HEK293 (cell line): ENCODE data around the gene CFAP46.

Experiments
- CTCF ChIA-PET: fragments of 350-600 bp; formaldehyde crosslinking; extraction: SDS; loops from one replicate; lab custom pipeline; 2021; ENCODE audit warnings: antibody characterized with exemption; lab: Yijun Ruan, JAX
- POLR2A ChIA-PET: fragments of 300-600 bp; formaldehyde crosslinking; extraction: SDS; loops from one replicate; lab custom pipeline; 2020; ENCODE audit warnings: antibody characterized with exemption, inconsistent platforms; lab: Yijun Ruan, JAX
- H3K27ac ChIP-seq: fragments of 200-500 bp; sonication (Bioruptor generic); 2 replicates; pipeline ENCODE4 v1.5.1; 2014; ENCODE audit warnings: low read depth, low read length, control low read depth, inconsistent platforms; ENCODE audit errors: extremely low read depth
- H3K36me3 ChIP-seq, 2 experiments: fragments of 200-500 bp in 1 of 2; sonication (Bioruptor generic) in 1 of 2; 1 replicate in 1 of 2; 2 replicates in 1 of 2; pipeline ENCODE4 v1.5.1; 2014 to 2017; ENCODE audit warnings: inconsistent platforms in 2 of 2, low read length in 2 of 2; ENCODE audit not compliant: control insufficient read depth in 2 of 2, insufficient read depth in 1 of 2
- H3K4me1 ChIP-seq: fragments of 200-500 bp; sonication (Bioruptor generic); 2 replicates; pipeline ENCODE4 v1.5.1; 2014; ENCODE audit warnings: mild to moderate bottlenecking, low read length, inconsistent platforms; ENCODE audit not compliant: control insufficient read depth, insufficient read depth
- H3K4me3 ChIP-seq: 2 replicates; pipeline ENCODE4 v1.5.1; 2011; ENCODE audit warnings: low read depth, mild to moderate bottlenecking, control low read depth, low read length, moderate library complexity
- H3K9me3 ChIP-seq: fragments of 200-500 bp; sonication (Bioruptor generic); 2 replicates; pipeline ENCODE4 v1.5.1; 2014; ENCODE audit warnings: low read depth, low read length, inconsistent platforms; ENCODE audit not compliant: control insufficient read depth, insufficient read depth
- ATF2 ChIP-seq: fragments of 450-650 bp; formaldehyde crosslinking; IDR thresholded peaks from 2 replicates; pipeline ENCODE4 v1.5.1; 2016; ENCODE audit warnings: missing biosample characterization, missing genetic modification characterization, low read depth
- PRDM4 ChIP-seq: fragments of 450-650 bp; formaldehyde crosslinking; IDR thresholded peaks from 2 replicates; pipeline ENCODE4 v1.5.1; 2017; ENCODE audit warnings: missing biosample characterization, missing genetic modification characterization
- RBAK ChIP-seq: fragments of 450-650 bp; formaldehyde crosslinking; IDR thresholded peaks from 2 replicates; pipeline ENCODE4 v1.5.1; 2016; ENCODE audit warnings: missing biosample characterization, missing genetic modification characterization
- ZIC2 ChIP-seq: fragments of 450-650 bp; formaldehyde crosslinking; IDR thresholded peaks from 2 replicates; pipeline ENCODE4 v1.5.1; 2016; ENCODE audit warnings: missing biosample characterization, missing genetic modification characterization
- ZNF112 ChIP-seq: fragments of 450-650 bp; formaldehyde crosslinking; IDR thresholded peaks from 2 replicates; pipeline ENCODE4 v1.5.0; 2017; ENCODE audit warnings: missing biosample characterization, missing genetic modification characterization
- ZNF133 ChIP-seq: fragments of 450-650 bp; formaldehyde crosslinking; IDR thresholded peaks from 2 replicates; pipeline ENCODE4 v1.5.1; 2016; ENCODE audit warnings: missing biosample characterization, missing genetic modification characterization
- ZNF138 ChIP-seq: fragments of 450-650 bp; formaldehyde crosslinking; IDR thresholded peaks from 2 replicates; pipeline ENCODE4 v1.5.1; 2016; ENCODE audit warnings: missing biosample characterization, missing genetic modification characterization, borderline replicate concordance
- ZNF19 ChIP-seq: fragments of 450-650 bp; formaldehyde crosslinking; IDR thresholded peaks from 2 replicates; pipeline ENCODE4; 2016; ENCODE audit warnings: missing biosample characterization, missing genetic modification characterization, low read depth
- ZNF239 ChIP-seq: fragments of 450-650 bp; formaldehyde crosslinking; IDR thresholded peaks from 2 replicates; pipeline ENCODE4 v1.5.1; 2016; ENCODE audit warnings: missing biosample characterization, missing genetic modification characterization
- ZNF311 ChIP-seq: fragments of 450-650 bp; formaldehyde crosslinking; IDR thresholded peaks from 2 replicates; pipeline ENCODE4 v1.5.1; 2017; ENCODE audit warnings: missing biosample characterization, missing genetic modification characterization, borderline replicate concordance
- ZNF48 ChIP-seq: fragments of 450-650 bp; formaldehyde crosslinking; IDR thresholded peaks from 2 replicates; pipeline ENCODE4 v1.5.1; 2016; ENCODE audit warnings: missing biosample characterization, missing genetic modification characterization
- ZNF501 ChIP-seq: fragments of 450-650 bp; formaldehyde crosslinking; IDR thresholded peaks from 2 replicates; pipeline ENCODE4 v1.5.1; 2016; ENCODE audit warnings: missing biosample characterization, missing genetic modification characterization
- ZNF571 ChIP-seq: fragments of 450-650 bp; formaldehyde crosslinking; IDR thresholded peaks from 2 replicates; pipeline ENCODE4 v1.5.0; 2017; ENCODE audit warnings: missing biosample characterization, missing genetic modification characterization
- ZNF704 ChIP-seq: fragments of 450-650 bp; formaldehyde crosslinking; IDR thresholded peaks from 2 replicates; pipeline ENCODE4 v1.5.1; 2016; ENCODE audit warnings: missing biosample characterization, missing genetic modification characterization
- ZNF776 ChIP-seq: fragments of 450-650 bp; formaldehyde crosslinking; IDR thresholded peaks from 2 replicates; pipeline ENCODE4 v1.5.0; 2017; ENCODE audit warnings: missing biosample characterization, missing genetic modification characterization, borderline replicate concordance
- ZNF785 ChIP-seq: fragments of 450-650 bp; formaldehyde crosslinking; IDR thresholded peaks from 2 replicates; pipeline ENCODE4 v1.5.1; 2016; ENCODE audit warnings: missing biosample characterization, missing genetic modification characterization
- ZNF791 ChIP-seq: fragments of 450-650 bp; formaldehyde crosslinking; IDR thresholded peaks from 2 replicates; pipeline ENCODE4 v1.5.1; 2016; ENCODE audit warnings: missing biosample characterization, missing genetic modification characterization
- ZSCAN30 ChIP-seq: fragments of 450-650 bp; IDR thresholded peaks from 2 replicates; pipeline ENCODE4 v1.5.1; 2018; ENCODE audit warnings: missing biosample characterization, mild to moderate bottlenecking, missing genetic modification characterization, moderate library complexity
- ZSCAN4 ChIP-seq: fragments of 450-650 bp; formaldehyde crosslinking; IDR thresholded peaks from 2 replicates; pipeline ENCODE4 v1.5.1; 2017; ENCODE audit warnings: missing biosample characterization, missing genetic modification characterization

Gene CFAP46

GRCh38 chr10:132763545-132763944 is 178.8 kb downstream of the CFAP46 start:
- H3K4me3 ChIP-seq: no peak overlapping the region
- CTCF ChIA-PET: no interaction called here
- POLR2A ChIA-PET: no interaction called here
- no peaks in the 10 kb centered on the region for H3K9me3 ChIP-seq
- no peaks in the 10 kb centered on the region for H3K4me1 ChIP-seq
- no peaks in the 10 kb centered on the region for H3K36me3 ChIP-seq
- no peak for TF ChIP-seq ZNF785 (tag by site-specific recombination)
- no peak for TF ChIP-seq PRDM4
- TF ChIP-seq ZNF776 (tag by site-specific recombination): no peak
- TF ChIP-seq ZNF311 (tag by site-specific recombination): no peak
- TF ChIP-seq ZSCAN4 (tag by site-specific recombination): no peak
- no peak for TF ChIP-seq ZNF19 (tag by site-specific recombination)
- no peak for TF ChIP-seq RBAK (tag by site-specific recombination)
- no peak for TF ChIP-seq ZNF133 (tag by site-specific recombination)
- TF ChIP-seq ZNF239 (tag by site-specific recombination): no peak
- H3K27ac ChIP-seq: no peak overlapping the region

- H3K9me3 ChIP-seq: no peaks in the 10 kb centered on the region
- TF ChIP-seq ZNF501: no peak
- TF ChIP-seq ATF2 (tag by site-specific recombination): no peak
- no peak for TF ChIP-seq ZNF112
- no peak for TF ChIP-seq ZNF138 (tag by site-specific recombination)
- no peak for TF ChIP-seq ZNF791
- no peak for TF ChIP-seq ZSCAN30
- TF ChIP-seq, all 188 proteins: peak for 0
- Histone ChIP-seq H3K4me3 (no peak overlapping the region), H3K27ac (no peak overlapping the region), H3K4me1 (no peaks in the 10 kb centered on the region), H3K36me3 (peaks cover 0 to 2% of the 10 kb centered on the region in 2 experiments; a peak in 1 of 3 replicates)
- ChIA-PET POLR2A (no interaction called here), CTCF (no interaction called here)
Measured at GRCh38 chr10:132762267-132762666, 180.1 kb downstream of the CFAP46 start.

GRCh38 chr10:132761395-132762060 is 180.8 kb downstream of the CFAP46 start:
- ChIA-PET POLR2A (no interaction called here), CTCF (no interaction called here)
- H3K4me1 ChIP-seq: no peaks in the 10 kb centered on the region
- peaks cover 0 to 2% of the 10 kb centered on the region in 2 experiments; a peak in 1 of 3 replicates for H3K36me3 ChIP-seq
- no peaks in the 10 kb centered on the region for H3K9me3 ChIP-seq
- H3K27ac ChIP-seq: no peak overlapping the region
- TF ChIP-seq ATF2 (tag by site-specific recombination) (no peak), ZNF571 (no peak), ZNF704 (tag by site-specific recombination) (no peak), ZNF112 (no peak), ZIC2 (tag by site-specific recombination) (peak; percentile 28; the same call in 1 of the 2 replicates), ZNF48 (tag by site-specific recombination) (no peak)
- no peak overlapping the region for H3K4me3 ChIP-seq
